Ovary (tissue), 9 donors: ENCODE data around the gene MIDN. TPM values are rescaled to one million over a fixed set of nuclear protein-coding genes. Genes with fewer than 3 reads are reported as not detected.

ENCODE experiments used
- DNase-seq, 5 donors: peaks; one replicate each; pipeline ENCODE4 v3.0.0-alpha.2; 2019 to 2020
- H3K27ac ChIP-seq, 2 donors: fragments of 200-600 bp; one replicate each; pipeline versions ENCODE4 v1.5.1 to v1.8.0; 2019 to 2022
- H3K27me3 ChIP-seq: fragments of 200-600 bp; one replicate; pipeline ENCODE4 v1.8.0; 2022
- H3K36me3 ChIP-seq: fragments of 200-600 bp; sonication (generic); one replicate; pipeline ENCODE4 v1.5.1; 2019
- H3K4me1 ChIP-seq: one replicate; pipeline ENCODE4 v1.8.1; 2013; ENCODE audit warnings: mild to moderate bottlenecking, moderate library complexity; ENCODE audit not compliant: insufficient read depth
- H3K4me3 ChIP-seq: fragments of 200-600 bp; sonication (generic); one replicate; pipeline ENCODE4 v1.5.1; 2017
- H3K9me3 ChIP-seq, 2 donors: fragments of 200-600 bp in 1 of 2; sonication (generic) in 1 of 2; one replicate each; pipeline versions ENCODE4 v1.5.1 to v1.8.1; 2013 to 2019; ENCODE audit warnings: mild to moderate bottlenecking in 1 of 2, moderate library complexity in 1 of 2
- EP300 ChIP-seq: sonication (generic); formaldehyde crosslinking; IDR thresholded peaks from one replicate; pipeline ENCODE4 v1.6.1; 2017; ENCODE audit warnings: antibody characterized with exemption
- POLR2A ChIP-seq: fragments of 450-650 bp; IDR thresholded peaks from one replicate; pipeline ENCODE4 v1.6.1; 2017; ENCODE audit warnings: antibody characterized with exemption, mild to moderate bottlenecking, moderate library complexity
- WGBS, 3 donors: extraction: QIAGEN DNeasy Blood & Tissue Kit in 1 of 3; methylation state at CpG; one replicate each; pipeline versions ENCODE4 v1.1.5 to v1.1.7; 2013 to 2017; 5-methylcytosine and 5-hydroxymethylcytosine counted together
- intact Hi-C, 4 donors: fragments of 100-400 bp; cut with DNase I; formaldehyde crosslinking; loops; one replicate each; pipeline versions ENCODE4 v1.11.0 to v1.15.1; 2022 to 2023
- polyA plus RNA-seq, 2 donors: library from polyadenylated mRNA; stranded (reverse); fragments of 200-250 nt in 1 of 2; fragments of 350-450 nt in 1 of 2; fragmentation: Illumina TruSeq in 1 of 2; extraction: RNeasy Lipid Tissue Mini Kit (QIAGEN cat#74804) in 1 of 2; gene quantifications; one replicate each; pipeline ENCODE4 v1.2.3, GENCODE V29; 2013 to 2014
- total RNA-seq, 7 donors: library from RNA; depleted of rRNA in 2 of 7; stranded (reverse); fragments of >200 nt in 2 of 7; fragmentation: NEBNext Ultra II Directional in 3 of 7; extraction: Animal tissue kit (Norgen Biotek cat#: 25700) in 3 of 7; gene quantifications; one replicate each; pipeline versions ENCODE4 v1.1.0 to v1.2.4, GENCODE V29; 2016 to 2023
- TF ChIP-seq, protein P1 (sequence below), 3 donors: fragments of 450-650 bp in 2 of 3; fragments of 200-600 bp in 1 of 3; IDR thresholded peaks; one replicate each; pipeline versions ENCODE4 v1.5.1 to v1.8.0; 2016 to 2022; ENCODE audit warnings: antibody characterized with exemption in 3 of 3, mild to moderate bottlenecking in 1 of 3
- donor health status: DM: no; HTN: no; CAD: no; lungs with moderate emphysema.
- donor health status: DM: no; HTN: no; CAD: no.
- donor health status: Bipolar disorder and iron deficiency.
- donor health status: DM: yes; HTN: yes; CAD: no.
- donor health status: DM: no; HTN: no; CAD: no.
- donor health status: DM: yes; HTN: yes; CAD: no.

The MIDN gene
- total and polyA plus RNA-seq, 9 donors = 10.1 to 261 (median 105) TPM

DNA sequence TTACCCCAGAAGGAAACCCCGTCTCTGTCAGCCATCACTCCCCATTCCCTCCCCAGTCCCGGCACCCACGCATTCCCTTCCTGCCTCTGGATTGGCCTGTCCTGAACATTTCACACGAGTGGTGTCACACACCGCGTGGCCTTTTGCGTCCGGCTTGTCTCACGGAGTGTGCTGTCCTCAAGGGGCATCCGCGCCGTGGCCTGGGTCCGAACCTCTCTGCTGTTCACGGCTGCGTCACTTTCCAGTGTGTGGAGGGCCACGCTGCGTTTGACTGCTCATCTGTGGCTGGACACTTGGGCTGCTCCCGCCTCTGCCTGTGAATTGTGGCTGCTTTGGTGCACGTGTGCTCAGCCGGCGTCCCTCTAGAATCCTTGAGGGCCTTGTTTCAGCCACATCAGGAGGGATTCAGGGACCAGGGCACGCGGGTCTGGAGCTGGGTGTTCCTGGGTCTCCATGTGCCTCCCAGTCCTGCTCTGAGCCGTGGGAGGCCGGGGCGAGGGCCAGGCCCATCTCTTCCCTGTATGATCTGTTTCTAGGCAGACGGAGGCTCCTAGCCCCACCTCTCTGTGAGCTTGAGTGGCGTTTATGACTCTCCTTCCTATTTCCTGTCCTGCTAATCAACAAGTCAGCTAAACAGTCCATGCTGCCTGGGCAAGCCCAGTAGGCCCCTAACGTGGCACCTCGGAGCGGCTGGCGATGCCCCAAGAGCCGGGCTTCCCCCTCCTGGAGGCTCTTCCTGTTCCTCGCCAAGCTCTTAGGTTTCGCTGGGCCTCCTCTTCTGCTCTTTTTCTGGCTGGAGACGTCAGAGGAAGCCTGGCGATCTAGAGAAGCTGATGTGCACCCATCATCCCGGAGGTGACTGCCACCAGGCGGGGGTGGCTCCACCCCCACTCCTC, 34.7 kb upstream of the MIDN start:
- Histone ChIP-seq H3K27me3 (no peaks in the 10 kb centered on the region), H3K4me3 (no peak overlapping the region), H3K9me3 (no peaks in the 10 kb centered on the region), H3K4me1 (peaks cover 22% of the 10 kb centered on the region), H3K27ac (peak overlapping the region in 1 of 2 donors; percentile 36), H3K36me3 (no peaks in the 10 kb centered on the region)
- TF ChIP-seq EP300 = no peak
- no peak for TF ChIP-seq POLR2A
- TF ChIP-seq, protein P1, sequence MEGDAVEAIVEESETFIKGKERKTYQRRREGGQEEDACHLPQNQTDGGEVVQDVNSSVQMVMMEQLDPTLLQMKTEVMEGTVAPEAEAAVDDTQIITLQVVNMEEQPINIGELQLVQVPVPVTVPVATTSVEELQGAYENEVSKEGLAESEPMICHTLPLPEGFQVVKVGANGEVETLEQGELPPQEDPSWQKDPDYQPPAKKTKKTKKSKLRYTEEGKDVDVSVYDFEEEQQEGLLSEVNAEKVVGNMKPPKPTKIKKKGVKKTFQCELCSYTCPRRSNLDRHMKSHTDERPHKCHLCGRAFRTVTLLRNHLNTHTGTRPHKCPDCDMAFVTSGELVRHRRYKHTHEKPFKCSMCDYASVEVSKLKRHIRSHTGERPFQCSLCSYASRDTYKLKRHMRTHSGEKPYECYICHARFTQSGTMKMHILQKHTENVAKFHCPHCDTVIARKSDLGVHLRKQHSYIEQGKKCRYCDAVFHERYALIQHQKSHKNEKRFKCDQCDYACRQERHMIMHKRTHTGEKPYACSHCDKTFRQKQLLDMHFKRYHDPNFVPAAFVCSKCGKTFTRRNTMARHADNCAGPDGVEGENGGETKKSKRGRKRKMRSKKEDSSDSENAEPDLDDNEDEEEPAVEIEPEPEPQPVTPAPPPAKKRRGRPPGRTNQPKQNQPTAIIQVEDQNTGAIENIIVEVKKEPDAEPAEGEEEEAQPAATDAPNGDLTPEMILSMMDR (IDR thresholded peaks at IDR 0.05) = no peak
- intact Hi-C loops = no loop called here
- WGBS, 3 donors = 76 to 80% (median 77%) methylated on average over 39 of the region's 39 CpGs
- peak in 3 of 5 donors; percentile 42 to 49 (median 44) for DNase-seq

DNA sequence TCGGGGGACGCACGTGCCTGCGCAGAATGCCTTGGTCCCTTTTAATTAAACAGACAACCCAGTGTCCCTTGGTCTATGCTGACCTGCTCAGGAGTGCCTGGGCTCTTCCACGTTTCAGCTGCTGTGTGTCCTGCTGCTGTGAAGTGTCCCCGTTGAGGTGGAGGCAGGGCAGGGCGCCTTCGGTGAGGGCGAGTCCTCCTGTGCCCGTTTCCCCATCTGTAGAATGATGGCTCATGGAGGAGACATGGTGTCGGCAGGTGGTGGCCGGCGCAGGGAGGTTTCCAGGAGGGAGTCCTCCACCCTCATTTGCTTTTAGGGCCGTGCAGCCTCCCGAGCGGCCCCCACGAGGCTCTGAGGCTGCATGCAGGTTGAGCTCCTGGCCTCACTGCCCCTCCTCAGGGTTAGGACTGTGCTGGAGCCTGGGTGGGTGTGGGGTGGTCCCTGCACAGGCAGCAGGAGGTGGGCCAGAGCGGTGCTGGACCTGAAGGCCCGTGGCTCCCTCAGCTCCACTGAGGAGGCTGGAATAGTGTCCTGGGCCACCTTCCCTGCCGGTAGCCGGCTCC, 34.0 kb upstream of the MIDN start:
- Histone ChIP-seq H3K36me3 (no peaks in the 10 kb centered on the region), H3K4me3 (no peak overlapping the region), H3K9me3 (no peaks in the 10 kb centered on the region), H3K27ac (peak overlapping the region in 1 of 2 donors; percentile 36), H3K4me1 (peaks cover 17% of the 10 kb centered on the region), H3K27me3 (no peaks in the 10 kb centered on the region)
- intact Hi-C loops = no loop called here
- no peak for DNase-seq
- WGBS, 3 donors = 67 to 75% (median 73%) methylated on average over 19 to 21 of the region's 21 CpGs
- TF ChIP-seq, protein P1 (IDR thresholded peaks at IDR 0.05) = no peak
- TF ChIP-seq EP300 (no peak), POLR2A (no peak)

DNA sequence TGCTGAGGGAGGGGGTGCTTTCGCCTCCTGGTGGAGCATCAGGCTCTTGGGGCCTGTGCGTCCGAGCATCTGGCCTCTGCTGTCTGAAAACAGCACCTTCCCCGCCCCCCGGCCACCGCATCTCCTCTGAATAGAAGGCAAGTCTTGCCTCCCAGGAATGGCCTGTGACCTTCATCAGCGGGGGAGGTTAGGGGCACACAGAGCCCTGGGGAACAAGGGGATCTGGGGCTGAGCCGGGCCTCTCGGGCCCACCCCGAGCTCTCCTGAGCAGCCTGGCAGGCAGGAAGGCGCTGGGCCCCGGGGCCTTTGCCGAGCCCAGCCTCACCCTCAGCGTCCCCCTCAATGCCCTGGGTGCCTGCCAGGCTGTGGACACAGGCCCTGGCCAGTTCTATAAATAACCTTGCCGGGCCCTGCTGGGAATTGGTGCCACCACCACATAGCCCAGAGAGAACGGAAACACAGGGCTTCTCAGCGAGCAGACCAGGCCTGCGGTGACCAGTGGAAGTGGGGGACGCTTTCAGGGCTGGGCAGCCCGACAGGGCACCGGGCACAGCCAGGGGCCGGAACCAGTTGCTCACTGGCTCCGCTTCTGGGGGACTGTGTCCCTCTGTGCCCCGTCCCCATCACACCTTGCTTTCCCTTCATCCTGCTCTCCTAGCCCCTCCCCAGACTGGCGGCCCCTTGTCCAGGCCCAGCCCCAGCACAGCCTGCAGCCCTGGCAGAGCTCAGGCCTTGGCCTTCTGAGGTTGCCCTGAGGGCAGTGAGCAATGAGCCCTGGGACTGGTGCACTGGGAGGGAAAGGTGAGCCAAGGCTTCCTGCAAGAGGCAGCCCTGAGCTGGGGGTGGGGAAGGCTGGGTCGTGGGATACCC, 33.3 kb upstream of the MIDN start:
- H3K4me1 ChIP-seq = peaks cover 14% of the 10 kb centered on the region
- peak in 3 of 5 donors; percentile 41 to 53 (median 51) for DNase-seq
- no peaks in the 10 kb centered on the region for H3K27me3 ChIP-seq
- H3K36me3 ChIP-seq = no peaks in the 10 kb centered on the region
- H3K27ac ChIP-seq = peak overlapping the region; percentile 19 to 36
- WGBS, 3 donors = 62 to 76% (median 62%) methylated on average over 20 to 26 of the region's 26 CpGs
- intact Hi-C loops = no loop called here
- no peak overlapping the region for H3K4me3 ChIP-seq
- no peaks in the 10 kb centered on the region for H3K9me3 ChIP-seq
- TF ChIP-seq, protein P1 (IDR thresholded peaks at IDR 0.05) = no peak
- no peak for TF ChIP-seq EP300
- TF ChIP-seq POLR2A = no peak

DNA sequence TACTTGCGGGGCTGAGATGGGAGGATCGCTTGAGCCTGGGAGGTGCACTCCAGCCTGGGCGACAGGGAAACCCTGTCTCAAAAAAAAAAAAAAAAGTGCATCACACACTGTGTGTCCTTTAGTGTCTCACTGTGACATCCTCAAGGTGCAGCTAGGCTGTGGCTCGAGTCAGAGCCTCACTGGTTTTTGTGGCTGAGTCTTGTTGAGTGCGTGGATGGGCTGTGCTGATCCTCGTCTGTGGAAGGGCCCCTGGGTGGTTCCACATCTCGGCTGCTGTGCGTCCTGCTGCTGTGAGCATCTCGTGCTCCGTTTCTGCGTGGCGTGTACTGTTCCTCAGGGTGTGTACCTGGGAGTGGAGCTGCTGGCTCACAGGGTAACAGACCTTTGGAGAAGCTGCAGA, 31.6 kb upstream of the MIDN start:
- no peaks in the 10 kb centered on the region for H3K27me3 ChIP-seq
- TF ChIP-seq, protein P1 (IDR thresholded peaks at IDR 0.05) = no peak
- no peak for TF ChIP-seq EP300
- peaks cover 17% of the 10 kb centered on the region for H3K4me1 ChIP-seq
- H3K4me3 ChIP-seq = no peak overlapping the region
- no peak for DNase-seq
- no peaks in the 10 kb centered on the region for H3K36me3 ChIP-seq
- WGBS, 3 donors = 87 to 89% (median 88%) methylated on average over 12 of the region's 12 CpGs
- H3K27ac ChIP-seq = no peak overlapping the region
- intact Hi-C loops = no loop called here
- no peaks in the 10 kb centered on the region for H3K9me3 ChIP-seq
